ENCODE results near the gene CREB3.

GRCh38 chr9:35687972-35688557 lies 44.4 kb upstream of the CREB3 start:
- TF ChIP-seq CTCF (IDR thresholded peaks at IDR 0.05; ENCODE audit: low read depth, low read length, poor library complexity, severe bottlenecking) = no peak
- TF ChIP-seq EZH2phosphoT487 (IDR thresholded peaks at IDR 0.05; ENCODE audit: borderline replicate concordance, low read length) = no peak
